CD4-positive, alpha-beta memory T cell (primary cell): ENCODE results near the gene SFTPB. TPM values are rescaled to one million over a fixed set of nuclear protein-coding genes. Genes with fewer than 3 reads are reported as not detected.

ENCODE experiments used
- CTCF ChIA-PET: fragments of 350-600 bp; sonication (Branson Sonifier 250); formaldehyde crosslinking; loops from one replicate; lab custom pipeline; 2021; ENCODE audit warnings: inconsistent platforms; ENCODE audit not compliant: partially characterized antibody; lab: Charles Lee
- POLR2A ChIA-PET: fragments of 350-600 bp; sonication (Branson Sonifier 250); formaldehyde crosslinking; loops from one replicate; lab custom pipeline; 2021; ENCODE audit not compliant: partially characterized antibody; lab: Charles Lee
- DNase-seq, 5 donors: peaks; one replicate each; pipeline versions ENCODE4 v3.0.0 to v3.0.0-alpha.2; 2020 to 2022; ENCODE audit warnings: mixed read lengths in 1 of 5
- H3K27ac ChIP-seq: one replicate; pipeline ENCODE4 v1.7.0; 2013; ENCODE audit warnings: low read depth, low read length
- H3K27me3 ChIP-seq: 2 replicates; pipeline ENCODE4 v1.7.0; 2013; ENCODE audit warnings: mild to moderate bottlenecking, low read length, moderate library complexity; ENCODE audit not compliant: insufficient read depth
- H3K36me3 ChIP-seq: 2 replicates; pipeline ENCODE4 v1.7.0; 2013; ENCODE audit warnings: mild to moderate bottlenecking, low read length, moderate library complexity; ENCODE audit not compliant: insufficient read depth
- H3K4me1 ChIP-seq: 2 replicates; pipeline ENCODE4 v1.7.0; 2013; ENCODE audit warnings: mild to moderate bottlenecking, low read length, moderate library complexity; ENCODE audit not compliant: insufficient read depth
- H3K4me3 ChIP-seq, 2 donors: one replicate each; pipeline ENCODE4 v1.7.0; 2013; ENCODE audit warnings: low read length in 2 of 2, mild to moderate bottlenecking in 1 of 2
- H3K9me3 ChIP-seq, 2 donors: one replicate each; pipeline ENCODE4 v1.7.0; 2013; ENCODE audit warnings: low read length in 2 of 2, control low read depth in 1 of 2; ENCODE audit not compliant: control insufficient read depth in 1 of 2
- H3K27ac Mint-ChIP-seq, 7 donors: one replicate each; pipeline ENCODE4 v1.8.0; 2020 to 2021; ENCODE audit warnings: mixed read lengths in 7 of 7, mild to moderate bottlenecking in 6 of 7, inconsistent platforms in 3 of 7, moderate library complexity in 3 of 7
- H3K27me3 Mint-ChIP-seq, 2 donors: one replicate each; pipeline ENCODE4 v1.8.0; 2020 to 2021; ENCODE audit warnings: mixed read lengths in 2 of 2
- H3K36me3 Mint-ChIP-seq, 2 donors: one replicate each; pipeline ENCODE4 v1.8.0; 2020 to 2021; ENCODE audit warnings: mixed read lengths in 2 of 2, inconsistent platforms in 1 of 2, mild to moderate bottlenecking in 1 of 2
- H3K4me1 Mint-ChIP-seq, 4 donors: one replicate each; pipeline ENCODE4 v1.8.0; 2020 to 2021; ENCODE audit warnings: mixed read lengths in 4 of 4, mild to moderate bottlenecking in 1 of 4
- H3K4me3 Mint-ChIP-seq, 8 donors: one replicate each; pipeline ENCODE4 v1.8.0; 2020 to 2021; ENCODE audit warnings: mixed read lengths in 8 of 8, mild to moderate bottlenecking in 7 of 8, moderate library complexity in 6 of 8, inconsistent platforms in 3 of 8
- H3K9me3 Mint-ChIP-seq, 8 donors: one replicate each; pipeline ENCODE4 v1.8.0; 2020 to 2021; ENCODE audit warnings: mixed read lengths in 8 of 8, mild to moderate bottlenecking in 5 of 8, inconsistent platforms in 3 of 8, moderate library complexity in 1 of 8
- intact Hi-C: fragments of 100-400 bp; cut with micrococcal nuclease; formaldehyde crosslinking; loops from one replicate; pipeline ENCODE4 v1.15.1; 2023
- polyA plus RNA-seq, 2 donors: library from polyadenylated mRNA; unstranded; fragments of 300-500 nt; fragmentation: Illumina TruSeq; gene quantifications; one replicate each; pipeline ENCODE4 v1.2.3, GENCODE V29; 2021
- total RNA-seq, 2 experiments: library from RNA; stranded (reverse); gene quantifications; one replicate each; pipeline ENCODE4 v1.2.3, GENCODE V29; 2021

The SFTPB gene
- total and polyA plus RNA-seq, 4 experiments from 2014 or later, result not detected

DNA sequence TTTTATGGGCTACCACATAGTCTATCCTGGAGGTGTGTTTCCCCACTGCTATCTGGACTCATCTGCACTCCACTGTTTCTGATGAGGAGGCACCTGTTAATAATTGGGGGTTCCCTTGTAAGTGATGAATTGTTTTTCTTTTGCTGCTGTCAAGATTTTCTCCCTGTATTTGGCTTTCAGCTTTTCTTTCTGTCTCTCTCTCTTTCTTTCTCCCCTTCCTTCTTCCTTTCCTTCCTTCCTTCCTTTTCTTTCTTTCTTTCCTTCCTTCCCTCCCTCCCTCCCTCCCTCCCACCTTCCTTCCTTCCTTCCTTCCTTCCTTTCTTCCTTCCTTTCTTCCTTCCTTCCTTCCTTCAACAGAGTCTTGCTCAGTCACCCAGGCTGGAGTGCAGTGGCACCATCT is 35.3 kb upstream of the SFTPB start:
- H3K27me3 ChIP-seq, result no peaks in the 10 kb centered on the region
- no peaks in the 10 kb centered on the region for H3K36me3 ChIP-seq
- H3K4me3 Mint-ChIP-seq, result no peak overlapping the region
- H3K36me3 Mint-ChIP-seq, result no peaks in the 10 kb centered on the region
- CTCF ChIA-PET, result interaction anchor here (7.7 kb wide), 2 partner anchors 23 to 67 kb away, joined by 57 to 67 read pairs; no protein-coding TSS in a partner anchor
- no peaks in the 10 kb centered on the region for H3K9me3 Mint-ChIP-seq
- no peaks in the 10 kb centered on the region for H3K9me3 ChIP-seq
- H3K4me3 ChIP-seq, result no peak overlapping the region
- POLR2A ChIA-PET, result no interaction called here
- no peak overlapping the region for H3K27ac ChIP-seq
- H3K27ac Mint-ChIP-seq, result peak overlapping the region in 2 of 7 donors; percentile 12 to 35
- DNase-seq, result no peak
- H3K4me1 ChIP-seq, result peaks cover 18% of the 10 kb centered on the region
- peaks cover 10 to 39% (median 19%) of the 10 kb centered on the region in 4 donors for H3K4me1 Mint-ChIP-seq
- H3K27me3 Mint-ChIP-seq, result peaks cover 0 to 3% of the 10 kb centered on the region in 2 donors
- intact Hi-C loops, result no loop called here

DNA sequence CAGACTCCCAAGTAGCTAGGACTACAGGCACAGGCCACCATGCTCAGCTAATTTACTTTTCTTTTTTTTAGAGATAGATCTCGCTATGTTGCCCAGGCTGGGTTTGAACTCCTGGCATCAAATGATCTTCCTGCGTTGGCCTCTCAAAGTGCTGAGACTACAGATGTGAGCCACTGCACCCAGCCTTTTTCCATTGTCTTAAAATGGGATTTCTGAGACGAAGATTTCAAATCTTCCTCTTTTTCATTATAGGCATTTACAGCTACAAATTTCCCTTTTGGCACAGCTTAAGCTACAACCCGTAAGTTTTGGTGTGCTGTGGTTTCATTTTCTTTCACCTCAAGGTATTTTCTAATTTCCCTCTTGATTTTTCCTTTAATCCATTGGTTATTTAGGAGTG is 34.8 kb upstream of the SFTPB start:
- no peaks in the 10 kb centered on the region for H3K36me3 ChIP-seq
- no peaks in the 10 kb centered on the region for H3K9me3 ChIP-seq
- peaks cover 10 to 39% (median 19%) of the 10 kb centered on the region in 4 donors for H3K4me1 Mint-ChIP-seq
- no peak overlapping the region for H3K4me3 Mint-ChIP-seq
- H3K27ac ChIP-seq, result no peak overlapping the region
- H3K27me3 ChIP-seq, result no peaks in the 10 kb centered on the region
- peak overlapping the region in 2 of 7 donors; percentile 17 to 58 for H3K27ac Mint-ChIP-seq
- no peak for DNase-seq
- intact Hi-C loops, result no loop called here
- no peaks in the 10 kb centered on the region for H3K36me3 Mint-ChIP-seq
- H3K27me3 Mint-ChIP-seq, result peaks cover 0 to 3% of the 10 kb centered on the region in 2 donors
- H3K9me3 Mint-ChIP-seq, result no peaks in the 10 kb centered on the region
- CTCF ChIA-PET, result interaction anchor here (7.7 kb wide), 1 partner anchor 67 kb away, joined by 67 read pairs; no protein-coding TSS in a partner anchor
- POLR2A ChIA-PET, result no interaction called here
- H3K4me1 ChIP-seq, result peaks cover 18% of the 10 kb centered on the region
- H3K4me3 ChIP-seq, result no peak overlapping the region

GRCh38 chr2:85702172-85702571 is 34.2 kb upstream of the SFTPB start:
- CTCF ChIA-PET, result interaction anchor here (1.2 kb wide), 1 partner anchor 27 kb away, joined by 3 read pairs; no protein-coding TSS in a partner anchor
- POLR2A ChIA-PET, result no interaction called here
- intact Hi-C loops, result no loop called here

GRCh38 chr2:85699325-85699724 is 31.3 kb upstream of the SFTPB start:
- no peak for DNase-seq
- intact Hi-C loops, result no loop called here
- CTCF ChIA-PET, result interaction anchor here (1.3 kb wide), 2 partner anchors 9 to 10 kb away, joined by 3 to 7 read pairs; no protein-coding TSS in a partner anchor
- no peak overlapping the region for H3K27ac ChIP-seq
- no peak overlapping the region for H3K4me3 ChIP-seq
- no peaks in the 10 kb centered on the region for H3K36me3 ChIP-seq
- no peaks in the 10 kb centered on the region for H3K4me1 ChIP-seq
- no peak overlapping the region for H3K27ac Mint-ChIP-seq
- no peaks in the 10 kb centered on the region for H3K9me3 ChIP-seq
- H3K4me1 Mint-ChIP-seq, result peaks cover 0 to 16% (median 8%) of the 10 kb centered on the region in 4 donors
- H3K27me3 Mint-ChIP-seq, result peaks cover 0 to 2% of the 10 kb centered on the region in 2 donors
- H3K4me3 Mint-ChIP-seq, result no peak overlapping the region
- H3K36me3 Mint-ChIP-seq, result no peaks in the 10 kb centered on the region
- no peaks in the 10 kb centered on the region for H3K27me3 ChIP-seq
- POLR2A ChIA-PET, result no interaction called here
- H3K9me3 Mint-ChIP-seq, result no peaks in the 10 kb centered on the region

More at GRCh38 chr2:85702172-85702571, 34.2 kb upstream of the SFTPB start:
- H3K9me3 ChIP-seq, result no peaks in the 10 kb centered on the region
- no peak for DNase-seq
- H3K36me3 Mint-ChIP-seq, result no peaks in the 10 kb centered on the region
- no peaks in the 10 kb centered on the region for H3K36me3 ChIP-seq
- no peaks in the 10 kb centered on the region for H3K9me3 Mint-ChIP-seq
- H3K27ac ChIP-seq, result no peak overlapping the region
- peaks cover 0 to 3% of the 10 kb centered on the region in 2 donors for H3K27me3 Mint-ChIP-seq
- peak overlapping the region in 1 of 7 donors; percentile 17 for H3K27ac Mint-ChIP-seq
- H3K4me1 ChIP-seq, result peaks cover 14% of the 10 kb centered on the region
- H3K4me3 Mint-ChIP-seq, result no peak overlapping the region
- no peaks in the 10 kb centered on the region for H3K27me3 ChIP-seq
- H3K4me1 Mint-ChIP-seq, result peaks cover 8 to 36% (median 17%) of the 10 kb centered on the region in 4 donors
- H3K4me3 ChIP-seq, result no peak overlapping the region

DNA sequence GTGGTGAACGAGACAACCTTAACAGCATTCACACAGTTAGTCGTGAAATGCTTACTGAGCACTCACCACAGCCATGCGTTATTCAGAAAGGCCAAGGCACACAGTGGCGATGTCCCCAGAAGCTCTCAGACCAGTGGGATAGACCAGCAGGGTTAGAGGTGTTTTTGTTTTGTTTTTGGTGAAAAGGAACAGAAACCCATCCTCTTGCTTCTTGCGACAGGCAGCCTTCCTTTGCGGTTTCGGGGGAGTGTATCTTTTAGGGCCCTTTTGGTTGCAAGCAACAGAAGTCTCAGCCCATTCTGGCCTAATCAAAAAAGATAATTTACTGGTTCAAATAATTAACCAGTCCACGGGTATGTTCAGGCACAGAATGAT is 30.9 kb upstream of the SFTPB start:
- Histone ChIP-seq H3K27me3 (no peaks in the 10 kb centered on the region), H3K9me3 (no peaks in the 10 kb centered on the region), H3K4me1 (no peaks in the 10 kb centered on the region), H3K4me3 (no peak overlapping the region), H3K36me3 (no peaks in the 10 kb centered on the region), H3K27ac (no peak overlapping the region)
- H3K9me3 Mint-ChIP-seq, result no peaks in the 10 kb centered on the region
- H3K4me3 Mint-ChIP-seq, result no peak overlapping the region
- ChIA-PET POLR2A (no interaction called here), CTCF (interaction anchor here (1.3 kb wide), 2 partner anchors 9 to 10 kb away, joined by 3 to 7 read pairs; no protein-coding TSS in a partner anchor)
- intact Hi-C loops, result no loop called here
- H3K27ac Mint-ChIP-seq, result no peak overlapping the region
- H3K36me3 Mint-ChIP-seq, result peaks cover 0 to 1% of the 10 kb centered on the region in 2 donors
- H3K27me3 Mint-ChIP-seq, result peaks cover 0 to 2% of the 10 kb centered on the region in 2 donors
- peaks cover 0 to 12% (median 5%) of the 10 kb centered on the region in 4 donors for H3K4me1 Mint-ChIP-seq
- DNase-seq, result no peak

DNA sequence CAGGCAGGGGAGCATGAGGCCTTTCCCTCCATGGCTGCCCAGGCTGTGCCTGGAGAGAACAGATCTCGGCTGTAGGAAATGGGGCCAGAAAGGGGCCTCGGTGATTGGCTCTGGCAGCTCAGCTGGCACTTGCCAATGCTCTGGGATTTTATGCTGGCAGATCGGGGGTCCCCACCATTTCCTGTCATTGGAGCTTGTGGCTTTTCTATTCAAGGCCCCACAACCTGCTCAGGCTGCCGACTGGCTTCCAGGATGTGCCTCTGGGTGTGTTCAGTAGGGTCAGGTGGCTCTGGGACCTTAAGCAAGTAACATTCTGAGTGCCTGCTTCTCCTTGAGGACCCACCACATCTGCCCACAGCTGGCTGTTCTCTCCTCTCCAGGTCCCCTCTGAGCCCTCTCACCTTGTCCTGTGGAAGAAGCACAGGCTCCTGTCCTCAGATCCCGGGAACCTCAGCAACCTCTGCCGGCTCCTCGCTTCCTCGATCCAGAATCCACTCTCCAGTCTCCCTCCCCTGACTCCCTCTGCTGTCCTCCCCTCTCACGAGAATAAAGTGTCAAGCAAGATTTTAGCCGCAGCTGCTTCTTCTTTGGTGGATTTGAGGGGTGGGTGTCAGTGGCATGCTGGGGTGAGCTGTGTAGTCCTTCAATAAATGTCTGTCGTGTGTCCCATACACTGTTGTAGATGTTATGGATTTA is 30.3 kb upstream of the SFTPB start:
- Mint-ChIP-seq H3K4me1 (peaks cover 0 to 7% (median 3%) of the 10 kb centered on the region in 4 donors), H3K27me3 (no peaks in the 10 kb centered on the region), H3K27ac (no peak overlapping the region), H3K36me3 (peaks cover 0 to 1% of the 10 kb centered on the region in 2 donors), H3K9me3 (no peaks in the 10 kb centered on the region), H3K4me3 (no peak overlapping the region)
- CTCF ChIA-PET, result interaction anchor here (1.1 to 2.5 kb wide), 4 partner anchors 9 to 30 kb away, joined by 3 to 10 read pairs (median 6); no protein-coding TSS in a partner anchor
- intact Hi-C loops, result no loop called here
- POLR2A ChIA-PET, result no interaction called here
- Histone ChIP-seq H3K9me3 (no peaks in the 10 kb centered on the region), H3K36me3 (no peaks in the 10 kb centered on the region), H3K27ac (no peak overlapping the region), H3K4me1 (no peaks in the 10 kb centered on the region), H3K27me3 (no peaks in the 10 kb centered on the region), H3K4me3 (no peak overlapping the region)
- no peak for DNase-seq

- no peaks in the 10 kb centered on the region for H3K27me3 ChIP-seq
- H3K27me3 Mint-ChIP-seq, result no peaks in the 10 kb centered on the region
- H3K36me3 ChIP-seq, result no peaks in the 10 kb centered on the region
- no peaks in the 10 kb centered on the region for H3K9me3 ChIP-seq
- peaks cover 0 to 3% (median under 1%) of the 10 kb centered on the region in 4 donors for H3K4me1 Mint-ChIP-seq
- intact Hi-C loops, result no loop called here
- H3K36me3 Mint-ChIP-seq, result peaks cover 0 to 1% of the 10 kb centered on the region in 2 donors
- no peak overlapping the region for H3K4me3 ChIP-seq
- ChIA-PET CTCF (interaction anchor here (0.8 to 2.5 kb wide), 5 partner anchors 10 to 31 kb away, joined by 3 to 10 read pairs (median 5); no protein-coding TSS in a partner anchor), POLR2A (no interaction called here)
- no peak overlapping the region for H3K27ac ChIP-seq
- H3K4me3 Mint-ChIP-seq, result peak overlapping the region in 1 of 8 donors; percentile 36
- H3K27ac Mint-ChIP-seq, result no peak overlapping the region
- H3K4me1 ChIP-seq, result no peaks in the 10 kb centered on the region
- no peak for DNase-seq
- peaks cover 0 to 2% (median 0%) of the 10 kb centered on the region in 8 donors for H3K9me3 Mint-ChIP-seq
Measured at GRCh38 chr2:85697716-85698115, 29.7 kb upstream of the SFTPB start.
